DMS79 treated with DMSO at 0.1 percent for 48 hours (cell line): ENCODE results near the gene OR52B6.
"Not testable (repeated sequence)": the region's sequence is repeated elsewhere in the genome, so short reads cannot be mapped to it uniquely, and the experiment has no call there.

Experiments
- DNase-seq: peaks from one replicate; lab custom pipeline; 2025; lab: John Stamatoyannopoulos, UW

OR52B6 gene

GRCh38 chr11:5596607-5597201, 16.0 kb downstream of the OR52B6 start, which contains the start of gene TRIM6:
Gene TRIM6 (plus strand): TSS chr11:5596637. CDS start chr11:5596898, 261 bp downstream.
- no peak for DNase-seq

DNA sequence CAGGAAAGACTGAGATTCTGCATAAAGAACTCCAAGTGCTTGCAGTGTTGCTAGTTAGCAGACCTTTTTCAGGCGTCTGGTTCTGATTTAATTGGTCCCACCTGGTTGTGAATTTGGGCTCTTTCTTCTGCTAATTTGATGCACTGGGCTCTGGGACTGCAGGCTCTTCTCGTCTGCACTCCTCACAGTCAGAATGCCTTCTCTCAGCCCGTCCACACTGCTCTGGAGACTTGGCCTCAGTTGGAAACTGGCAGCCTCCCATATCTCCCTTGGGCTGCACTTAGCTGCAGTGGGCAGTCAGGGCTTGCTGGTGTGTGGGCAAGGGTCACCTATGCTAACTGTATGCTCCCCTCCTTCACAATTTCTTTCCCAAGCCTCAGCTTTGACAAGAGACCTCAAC, 17.3 kb downstream of the OR52B6 start:
- DNase-seq, result no peak

DNA sequence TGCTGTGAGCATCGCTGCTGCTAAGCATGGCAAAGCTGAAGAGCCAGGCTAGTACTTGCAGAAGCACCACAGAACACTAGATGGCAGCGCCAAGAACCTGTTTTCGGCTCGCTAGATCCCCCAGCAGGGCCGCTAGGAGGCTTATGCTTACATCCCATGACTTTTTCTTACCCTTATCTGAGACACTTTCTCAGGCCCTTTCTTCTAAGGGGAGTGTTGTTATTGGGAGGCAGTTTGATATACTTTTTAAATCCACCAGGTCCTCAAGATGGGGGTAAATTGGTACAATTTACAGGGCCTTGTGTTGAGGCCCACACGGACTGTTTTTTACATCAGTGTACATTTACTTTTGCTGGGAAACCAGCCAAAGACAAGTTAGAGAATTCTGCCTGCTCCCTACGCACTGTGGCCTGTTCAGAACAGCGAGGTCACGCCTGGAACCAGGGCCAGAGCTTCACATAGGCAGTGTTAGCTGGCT, 19.7 kb downstream of the OR52B6 start:
- no peak for DNase-seq

DNA sequence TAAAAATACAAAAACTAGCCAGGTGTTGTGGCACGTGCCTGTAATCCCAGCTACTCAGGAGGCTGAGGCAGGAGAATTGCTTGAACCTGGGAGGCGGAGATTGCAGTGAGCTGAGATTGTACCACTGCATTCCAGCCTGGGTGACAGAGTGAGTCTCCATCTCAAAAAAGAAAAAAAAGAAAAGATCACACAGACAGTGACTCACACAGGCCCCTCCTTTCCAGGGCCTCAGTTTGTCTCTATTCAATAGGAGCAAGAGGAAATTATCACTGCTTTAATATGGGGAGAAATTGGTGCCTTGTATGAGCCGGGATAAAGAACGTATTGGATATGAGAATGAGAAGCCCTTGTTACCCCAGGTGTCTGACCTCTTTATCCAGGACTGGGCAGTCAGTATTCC, 22.1 kb downstream of the OR52B6 start:
- not testable (repeated sequence) for DNase-seq

GRCh38 chr11:5603326-5603725, 22.6 kb downstream of the OR52B6 start:
- DNase-seq, result no peak

- no peak for DNase-seq
These were observed 24.2 kb downstream of the OR52B6 start for GRCh38 chr11:5604896-5605295.

- DNase-seq, result no peak
These were observed 25.2 kb downstream of the OR52B6 start for GRCh38 chr11:5605849-5606248.

DNA sequence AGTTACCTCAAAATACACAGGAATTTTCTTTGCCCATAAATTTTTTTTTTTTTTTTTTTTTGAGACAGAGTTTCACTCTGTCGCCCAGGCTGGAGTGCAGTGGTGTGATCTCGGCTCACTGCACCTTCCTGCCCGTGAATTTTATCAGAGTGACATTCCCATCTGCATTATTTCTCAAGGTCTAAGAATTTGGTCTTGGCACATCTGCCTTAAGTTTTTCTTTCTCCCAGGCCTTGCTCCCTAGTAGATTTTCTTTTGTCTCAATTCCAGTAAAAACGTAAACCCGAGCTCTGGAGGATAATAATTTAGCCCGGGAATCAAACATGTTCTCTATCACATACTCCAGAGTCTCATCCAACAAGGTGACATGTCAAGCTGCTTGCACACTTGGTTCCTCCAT, 28.1 kb downstream of the OR52B6 start:
- no peak for DNase-seq

DNA sequence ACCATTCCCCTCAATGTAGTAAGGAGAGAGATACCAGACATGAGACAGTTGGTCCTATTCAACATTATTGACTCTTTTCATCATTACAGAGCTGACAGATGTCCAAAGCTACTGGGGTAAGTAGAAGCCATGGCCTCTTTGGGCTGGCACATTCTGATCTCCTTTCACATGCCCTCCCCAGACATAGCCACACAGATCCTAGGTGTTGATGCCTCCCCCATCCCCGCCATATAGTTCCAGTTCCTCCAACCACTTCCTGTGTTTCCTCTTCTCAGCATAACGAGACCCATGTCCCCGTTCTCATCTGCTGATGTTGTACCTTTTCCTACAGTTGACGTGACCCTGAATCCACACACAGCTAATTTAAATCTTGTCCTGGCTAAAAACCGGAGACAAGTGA, 29.8 kb downstream of the OR52B6 start:
- DNase-seq, result no peak

DNA sequence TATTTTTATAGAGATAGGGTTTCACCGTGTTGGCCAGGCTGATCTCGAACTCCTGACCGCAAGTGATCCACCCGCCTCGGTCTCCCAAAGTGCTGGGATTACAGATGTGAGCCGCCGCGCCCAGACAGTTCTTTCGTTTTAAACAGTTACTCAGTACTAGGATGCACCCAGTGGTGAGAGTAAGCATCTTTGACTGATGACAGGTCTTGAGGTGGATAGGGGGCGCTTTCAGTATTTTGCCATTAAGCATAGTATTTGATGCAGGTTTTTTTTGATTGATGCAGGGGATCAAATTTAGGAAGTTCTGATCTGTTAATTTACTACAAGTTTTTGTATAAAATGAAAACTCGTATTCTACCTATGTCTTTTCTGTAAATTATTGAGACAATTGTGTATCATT, 30.9 kb downstream of the OR52B6 start:
- DNase-seq, result no peak

GRCh38 chr11:5618807-5619206, 38.1 kb downstream of the OR52B6 start:
- no peak for DNase-seq

GRCh38 chr11:5620651-5621521, 40.2 kb downstream of the OR52B6 start:
- DNase-seq, result no peak

- DNase-seq, result no peak
These were observed 40.9 kb downstream of the OR52B6 start for GRCh38 chr11:5621580-5621979.

DNA sequence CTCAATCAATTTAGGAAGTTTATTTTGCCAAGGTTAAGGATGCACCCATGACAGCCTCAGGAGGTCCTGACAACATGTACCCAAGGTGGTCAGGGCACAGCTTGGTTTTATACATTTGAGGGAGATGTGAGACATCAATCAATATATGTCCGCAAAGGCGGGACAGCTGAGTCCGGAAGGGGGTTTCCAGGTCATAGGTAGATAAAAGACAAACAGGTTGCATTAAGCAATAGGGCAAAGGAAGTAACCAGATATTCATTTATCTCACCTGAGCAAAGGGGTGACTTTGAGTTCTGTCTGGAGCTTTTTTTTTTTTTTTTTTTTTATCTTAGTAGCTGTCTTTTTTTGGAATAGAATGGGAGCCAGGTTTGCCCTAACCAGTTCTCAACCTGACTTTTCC, 42.1 kb downstream of the OR52B6 start:
- no peak for DNase-seq

GRCh38 chr11:5624489-5625279, 44.0 kb downstream of the OR52B6 start, which contains the start of gene TRIM34:
Gene TRIM34 (plus strand): TSS chr11:5625001. CDS start chr11:5632332, 7,331 bp downstream.
- DNase-seq, result no peak

GRCh38 chr11:5625281-5625680, 44.6 kb downstream of the OR52B6 start:
- no peak for DNase-seq

DNA sequence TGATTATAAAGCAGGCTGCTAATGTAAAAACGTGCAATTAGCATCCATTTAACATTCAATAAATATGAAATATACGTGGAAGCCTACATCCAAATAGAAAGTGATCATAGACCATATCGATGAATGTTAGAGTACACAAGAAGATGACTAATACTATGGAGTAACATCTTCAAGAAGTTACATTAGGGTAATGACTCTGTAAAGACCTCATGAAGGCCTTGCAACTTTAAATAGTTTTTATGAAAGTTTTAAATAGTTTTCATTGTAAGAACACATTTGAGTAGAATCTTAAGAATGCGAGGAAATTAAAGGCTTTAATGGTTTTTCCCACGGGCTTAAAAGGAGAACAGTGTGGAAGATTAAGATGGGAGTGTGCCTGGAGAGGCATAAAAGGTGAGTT, 45.5 kb downstream of the OR52B6 start:
- DNase-seq, result no peak

DNA sequence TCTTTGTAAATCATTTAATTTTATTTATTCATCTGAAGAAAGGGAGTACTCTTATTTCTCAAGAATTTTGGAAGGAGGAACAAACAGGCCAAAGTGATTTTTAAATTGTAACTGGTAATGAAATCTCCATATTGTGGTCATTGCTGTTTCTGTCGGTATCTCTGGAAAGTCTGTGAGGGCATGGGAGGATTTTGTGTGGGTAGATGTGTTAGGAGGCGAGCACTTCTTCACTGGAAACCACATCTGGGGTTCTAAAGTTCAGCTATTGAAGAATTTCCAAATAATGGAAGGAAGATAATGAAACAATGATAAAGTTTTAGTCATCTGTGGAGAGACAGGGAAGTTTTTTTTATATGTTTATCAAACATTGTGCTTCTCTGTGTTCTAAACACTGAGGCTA, 50.7 kb downstream of the OR52B6 start:
- DNase-seq, result no peak
